ENCODE results near the gene GIMAP5.

GIMAP5 gene

DNA sequence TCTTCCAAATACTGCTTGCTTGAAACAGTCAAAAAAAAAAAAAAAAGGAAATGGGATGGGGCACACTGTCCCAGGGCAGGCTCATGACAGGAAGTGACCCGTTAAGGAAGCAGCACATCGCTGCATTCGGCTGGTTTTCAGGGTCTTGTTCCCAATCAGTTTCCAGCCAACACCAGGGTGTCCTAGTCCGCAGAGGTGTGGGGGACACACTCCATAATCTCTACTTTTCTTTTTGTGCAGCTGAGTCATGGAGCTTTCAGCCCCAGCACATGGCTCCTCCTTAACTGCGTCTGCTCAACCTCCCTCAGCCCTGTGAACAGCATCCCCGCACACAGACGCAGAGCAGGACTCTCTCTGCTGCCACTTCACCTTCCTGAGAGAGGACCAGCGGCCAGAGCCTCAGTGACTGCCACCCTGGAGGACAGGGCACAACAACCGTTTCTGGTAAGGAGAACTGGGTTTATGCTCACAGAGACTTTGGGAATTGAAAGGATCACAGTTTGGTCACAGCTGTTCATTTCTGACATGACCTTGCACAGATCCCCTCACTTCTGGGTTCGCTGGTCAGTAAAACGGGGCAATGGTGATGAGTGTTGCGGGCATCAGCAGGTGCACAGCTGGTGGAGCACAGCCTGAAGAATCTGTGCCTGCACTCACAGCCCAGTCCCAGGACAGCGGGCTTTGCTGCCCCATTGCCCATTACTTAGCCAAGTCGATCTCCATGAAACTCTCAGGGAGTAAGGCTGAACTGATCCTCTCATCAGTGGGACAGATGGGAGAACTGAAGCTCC is at the start of gene GIMAP5:
Gene GIMAP5, plus strand, starts transcription at position 154 of the 791 bp plus-strand sequence. CDS start 3,467 bp downstream, outside the sequence.
- DNase-seq, result peak; percentile 86

DNA sequence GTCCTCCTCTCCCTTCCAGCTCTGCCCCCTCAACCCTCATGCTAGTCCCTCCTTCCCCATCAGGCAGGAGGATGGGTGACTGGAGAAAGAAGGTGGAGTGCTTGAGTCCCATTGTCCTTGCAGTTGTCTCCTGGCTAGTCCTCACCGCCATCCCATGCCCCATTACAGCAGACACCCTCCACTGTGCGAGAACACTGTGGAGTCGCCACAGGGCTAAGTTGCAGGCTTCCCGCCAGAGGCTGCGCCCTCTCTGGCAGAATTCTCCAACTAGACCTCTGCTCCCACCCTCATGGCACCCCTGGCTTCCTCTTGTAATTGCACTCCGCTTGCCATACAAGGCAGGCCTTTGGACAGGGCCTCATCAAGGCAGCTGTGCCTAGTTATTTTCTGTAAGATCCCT is 48.6 kb upstream of the GIMAP5 start:
- no peak for DNase-seq

DNA sequence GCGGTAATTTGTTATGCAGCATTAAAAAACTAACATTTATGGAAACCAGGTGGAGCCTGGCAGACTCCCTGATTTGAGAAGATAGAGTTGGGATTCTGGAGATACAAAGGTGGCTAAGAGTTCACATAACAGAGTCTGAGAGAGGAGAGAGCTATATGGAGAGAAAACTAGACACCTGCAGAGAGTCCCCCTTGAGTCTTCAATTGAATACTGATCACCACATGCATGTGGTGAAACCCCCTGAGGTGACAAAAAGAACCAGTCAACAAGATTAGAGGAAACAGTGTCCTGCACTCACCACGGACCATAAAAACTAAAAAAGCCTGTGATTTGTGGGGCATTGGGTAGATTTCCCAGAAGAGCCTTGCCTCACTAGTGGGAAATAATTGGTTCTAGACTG is 41.6 kb upstream of the GIMAP5 start:
- no peak for DNase-seq

DNA sequence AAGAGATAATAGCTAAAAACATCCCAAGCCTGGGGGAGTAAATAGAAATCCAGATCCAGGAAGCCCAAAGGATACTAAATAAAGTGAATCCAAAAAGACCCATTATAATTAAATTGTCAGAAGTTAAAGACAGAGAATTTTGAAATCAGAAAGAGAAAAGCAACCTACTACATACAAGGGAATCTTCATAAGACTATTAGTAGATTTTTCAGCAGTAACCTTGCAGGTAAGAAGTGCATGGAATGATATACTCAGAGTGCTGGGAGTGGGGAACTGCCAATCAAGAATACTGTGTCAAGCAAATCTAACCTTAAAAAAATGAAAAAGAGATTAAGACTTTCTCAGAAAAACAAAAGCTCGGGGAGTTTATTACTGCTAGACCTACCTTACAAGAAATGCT is 34.0 kb upstream of the GIMAP5 start:
- DNase-seq, result no peak

DNA sequence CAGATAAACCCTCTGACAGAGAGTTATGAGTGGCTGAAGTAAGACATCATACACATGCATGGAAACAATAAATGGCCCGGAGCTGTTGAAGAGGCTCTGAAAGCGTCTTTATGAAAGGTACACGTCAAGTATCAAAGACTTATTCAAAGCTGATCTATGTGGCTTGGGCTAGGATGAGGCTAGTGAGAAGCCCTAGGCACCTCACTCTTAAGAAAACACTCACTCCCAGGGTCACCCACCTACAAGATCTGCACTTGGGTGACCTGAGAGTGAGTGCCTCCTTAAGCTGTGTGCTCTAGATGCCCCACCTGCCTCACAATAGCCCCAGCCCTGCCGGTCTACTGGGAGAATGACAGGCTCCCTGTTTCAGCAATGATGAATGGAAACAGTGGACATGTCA is 21.9 kb upstream of the GIMAP5 start:
- peak; percentile 71 for DNase-seq

DNA sequence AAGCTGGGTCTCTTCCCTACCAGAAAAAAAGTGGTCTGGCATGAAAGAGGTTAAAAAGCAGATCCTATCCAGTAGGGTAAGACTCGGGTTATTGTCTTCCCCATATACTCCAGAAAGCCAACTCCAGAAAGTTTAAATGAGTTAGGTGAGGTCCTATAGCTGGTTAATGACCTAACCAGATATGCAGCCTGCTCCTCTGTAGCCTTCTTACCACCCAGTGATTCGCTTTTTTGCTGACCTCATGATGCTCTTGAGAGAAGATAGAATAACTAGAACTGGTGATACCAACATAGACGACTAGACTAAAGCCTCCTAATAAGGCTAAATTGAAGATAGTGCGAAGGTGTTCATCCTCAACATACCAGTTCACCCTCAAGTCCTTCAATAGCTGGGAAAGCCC is 21.5 kb upstream of the GIMAP5 start:
- no peak for DNase-seq

DNA sequence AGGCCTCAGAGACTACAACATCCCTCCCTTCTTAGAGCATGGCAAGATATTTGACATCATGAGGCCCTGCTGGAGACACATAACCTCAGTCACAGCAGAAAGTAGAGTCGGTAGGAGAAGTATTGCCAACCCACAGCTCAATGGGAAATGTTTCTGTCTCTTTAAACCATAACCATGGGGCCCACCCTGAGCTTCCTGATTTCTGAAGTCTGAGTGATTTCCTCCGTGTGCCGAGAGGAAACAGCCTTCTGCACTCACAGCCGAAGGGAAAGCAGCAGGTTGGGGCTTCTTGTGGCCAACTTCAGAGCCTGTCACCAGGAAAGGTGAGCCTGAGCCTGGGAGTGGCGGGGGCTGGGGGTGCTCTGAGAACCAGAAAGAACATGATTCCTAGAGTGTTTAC is 20.9 kb upstream of the GIMAP5 start, which contains the start of gene GIMAP1:
Gene GIMAP1, plus strand, starts transcription at position 246 of the 400 bp plus-strand sequence. CDS start 2,435 bp downstream, outside the sequence.
- peak; percentile 82 for DNase-seq

DNA sequence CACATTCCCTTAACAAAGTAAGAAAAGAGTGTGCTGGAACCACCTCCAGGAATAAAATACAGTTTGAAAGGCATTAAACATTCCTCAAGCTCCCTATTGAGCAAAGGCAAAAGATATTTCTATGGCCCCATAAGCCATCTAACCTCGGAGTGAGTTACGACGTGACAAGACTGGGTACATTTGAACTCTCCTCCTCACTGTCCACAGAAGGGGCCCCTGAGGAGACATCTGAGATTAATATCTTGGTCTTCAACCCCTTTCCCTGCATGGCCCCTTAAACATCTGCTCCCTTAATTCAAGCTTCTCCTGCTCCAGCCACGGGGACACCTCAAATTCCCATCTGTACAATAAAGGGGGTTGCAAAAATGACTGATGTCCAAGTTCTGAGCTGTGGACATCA is 20.3 kb upstream of the GIMAP5 start:
- DNase-seq, result no peak

DNA sequence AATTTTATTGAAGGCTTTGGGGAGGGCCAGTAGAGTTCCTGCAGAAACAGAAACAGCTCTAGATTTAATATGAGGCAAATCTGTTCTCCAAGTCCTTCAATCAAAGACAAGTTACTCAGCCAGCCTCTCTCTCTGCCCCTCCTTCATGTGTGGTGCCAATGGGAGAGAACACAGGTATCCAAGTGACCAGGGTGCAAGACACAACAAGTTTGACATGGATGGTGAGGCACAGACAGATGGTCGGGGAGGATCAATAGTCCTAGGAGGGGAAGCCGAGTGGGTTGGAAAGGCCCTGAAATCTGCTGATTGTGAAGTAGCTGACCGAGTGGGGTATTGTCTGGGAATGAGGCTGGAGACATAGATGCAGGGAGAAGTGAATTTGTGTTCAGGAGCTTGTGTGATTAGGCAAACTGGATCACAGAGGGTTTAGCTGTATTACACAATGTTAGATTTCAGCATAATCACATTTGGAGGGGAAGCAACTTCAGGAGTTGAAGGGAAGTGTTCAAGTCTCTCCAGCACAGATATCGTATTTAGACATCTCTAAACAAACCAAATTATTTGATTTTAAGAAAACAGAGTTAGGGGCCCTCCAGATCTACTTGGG is 19.3 kb upstream of the GIMAP5 start:
- DNase-seq, result no peak

DNA sequence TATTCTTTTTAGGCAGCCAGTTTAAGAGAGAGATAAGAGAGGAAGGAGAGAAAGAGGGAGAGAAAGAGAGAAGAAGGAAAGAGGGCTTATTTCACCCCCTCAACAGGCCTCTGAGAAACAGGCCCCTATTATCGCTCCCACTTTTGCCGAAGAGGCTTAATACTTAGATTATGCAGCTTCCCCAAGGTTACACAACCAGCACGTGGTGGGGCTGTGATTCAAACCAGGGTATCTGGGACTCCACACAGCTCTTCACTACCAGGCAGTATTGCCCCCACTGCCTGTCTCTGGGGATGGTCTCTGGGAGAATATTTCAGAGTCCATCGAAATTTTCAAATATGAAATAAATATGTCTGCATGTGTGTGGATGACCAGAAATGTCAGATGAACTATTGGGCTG is 17.8 kb upstream of the GIMAP5 start:
- no peak for DNase-seq

DNA sequence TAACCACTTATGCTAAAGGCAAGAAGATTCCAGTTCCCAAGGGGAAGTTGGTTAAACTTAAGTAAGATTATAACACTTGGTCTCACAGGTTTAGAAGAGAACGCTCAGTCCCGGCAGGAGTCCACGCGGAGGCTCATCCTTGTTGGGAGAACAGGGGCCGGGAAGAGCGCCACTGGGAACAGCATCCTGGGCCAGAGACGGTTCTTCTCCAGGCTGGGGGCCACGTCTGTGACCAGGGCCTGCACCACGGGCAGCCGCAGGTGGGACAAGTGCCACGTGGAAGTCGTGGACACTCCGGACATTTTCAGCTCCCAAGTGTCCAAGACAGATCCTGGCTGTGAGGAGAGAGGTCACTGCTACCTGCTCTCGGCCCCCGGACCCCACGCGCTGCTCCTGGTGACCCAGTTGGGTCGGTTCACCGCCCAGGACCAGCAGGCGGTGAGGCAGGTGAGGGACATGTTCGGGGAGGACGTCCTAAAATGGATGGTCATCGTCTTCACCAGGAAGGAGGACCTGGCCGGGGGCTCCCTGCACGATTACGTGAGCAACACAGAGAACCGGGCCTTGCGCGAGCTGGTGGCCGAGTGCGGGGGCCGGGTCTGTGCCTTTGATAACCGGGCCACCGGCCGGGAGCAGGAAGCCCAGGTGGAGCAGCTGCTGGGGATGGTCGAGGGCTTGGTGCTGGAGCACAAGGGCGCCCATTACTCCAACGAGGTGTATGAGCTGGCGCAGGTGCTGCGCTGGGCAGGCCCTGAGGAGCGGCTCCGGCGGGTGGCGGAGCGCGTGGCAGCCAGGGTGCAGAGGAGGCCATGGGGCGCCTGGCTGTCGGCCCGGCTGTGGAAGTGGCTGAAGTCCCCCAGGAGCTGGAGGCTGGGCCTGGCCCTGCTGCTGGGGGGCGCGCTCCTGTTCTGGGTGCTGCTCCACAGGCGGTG is 17.0 kb upstream of the GIMAP5 start:
- no peak for DNase-seq

DNA sequence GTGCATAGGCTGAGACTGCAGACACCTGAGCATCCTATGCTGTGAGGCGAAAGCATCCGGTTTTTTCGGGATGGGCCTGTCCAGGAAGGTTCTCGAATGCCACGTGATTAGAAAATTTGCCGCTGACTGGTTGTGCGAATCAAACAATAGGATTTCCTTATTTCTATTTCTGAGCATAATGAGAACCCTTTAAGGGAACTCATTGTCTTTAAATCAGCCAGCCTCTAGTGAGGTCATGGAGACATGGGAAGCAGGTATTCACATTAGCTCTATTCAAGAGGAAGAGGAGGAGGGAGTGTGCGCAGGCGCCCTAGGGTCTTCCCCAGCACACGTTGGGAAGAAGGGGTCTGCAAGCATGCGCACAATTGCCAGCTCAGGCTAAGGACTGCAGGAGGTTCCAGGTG is 15.2 kb upstream of the GIMAP5 start:
- DNase-seq, result no peak

DNA sequence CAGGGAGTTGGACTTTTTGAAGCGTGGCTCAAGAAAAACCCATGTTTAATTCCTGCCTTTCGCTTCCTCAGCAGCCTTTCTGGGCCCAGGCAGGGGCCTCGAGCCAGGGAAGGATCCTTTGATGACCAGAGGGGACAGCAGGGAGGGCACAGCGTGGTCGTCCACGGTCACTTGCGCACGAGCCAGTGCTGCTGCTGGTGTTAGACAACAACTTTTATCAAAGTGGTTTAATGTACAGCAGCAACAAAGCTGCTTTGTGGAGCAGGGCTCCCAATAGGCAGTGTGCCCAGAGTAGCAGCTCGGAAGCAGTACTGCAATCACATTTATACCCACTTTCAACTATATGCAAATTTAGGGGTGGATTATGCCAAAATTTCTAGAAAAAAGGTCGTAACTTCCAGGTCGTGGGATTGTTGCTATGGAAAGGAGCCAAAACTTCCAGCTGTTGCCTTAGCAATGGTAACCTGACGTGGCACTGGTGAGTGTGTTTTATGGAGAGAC is 14.7 kb upstream of the GIMAP5 start:
- no peak for DNase-seq

DNA sequence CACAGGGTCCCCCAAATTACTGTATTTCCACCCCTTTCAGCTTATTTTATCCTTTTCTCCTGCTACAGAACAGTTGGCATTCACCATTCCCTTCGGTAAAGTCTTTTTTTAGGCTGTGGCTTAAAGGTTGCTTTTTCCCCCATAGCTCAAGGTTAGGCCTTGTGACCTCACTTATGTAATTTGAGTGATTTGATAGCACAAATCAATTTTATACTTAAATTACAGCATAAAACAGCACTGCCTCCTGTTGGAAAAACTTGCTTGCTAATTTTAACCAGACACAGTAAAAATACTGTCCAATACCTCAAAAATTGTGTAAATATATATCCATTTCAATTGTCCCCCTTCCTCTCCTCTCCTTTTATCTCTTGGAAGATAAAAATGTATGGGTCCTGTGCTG is 13.8 kb upstream of the GIMAP5 start:
- DNase-seq, result no peak

DNA sequence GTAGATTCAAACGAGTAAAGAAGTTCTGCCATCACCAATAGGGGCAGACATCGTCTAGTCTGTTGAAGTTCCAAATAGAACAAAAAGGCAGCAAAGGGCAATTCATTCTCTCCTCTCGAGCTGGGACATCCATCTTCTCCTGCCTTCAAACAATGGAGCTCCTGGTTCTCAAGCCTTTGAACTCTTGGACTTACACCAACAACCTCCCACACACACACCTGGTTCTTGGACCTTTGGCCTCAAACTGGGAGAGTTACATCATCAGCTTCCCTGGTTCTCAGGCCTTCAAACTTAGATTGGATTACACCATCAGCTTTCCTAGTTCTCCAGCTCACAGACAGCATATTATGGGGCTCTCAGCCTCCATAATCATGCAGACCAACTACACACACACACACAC is 9.8 kb upstream of the GIMAP5 start:
- DNase-seq, result no peak

DNA sequence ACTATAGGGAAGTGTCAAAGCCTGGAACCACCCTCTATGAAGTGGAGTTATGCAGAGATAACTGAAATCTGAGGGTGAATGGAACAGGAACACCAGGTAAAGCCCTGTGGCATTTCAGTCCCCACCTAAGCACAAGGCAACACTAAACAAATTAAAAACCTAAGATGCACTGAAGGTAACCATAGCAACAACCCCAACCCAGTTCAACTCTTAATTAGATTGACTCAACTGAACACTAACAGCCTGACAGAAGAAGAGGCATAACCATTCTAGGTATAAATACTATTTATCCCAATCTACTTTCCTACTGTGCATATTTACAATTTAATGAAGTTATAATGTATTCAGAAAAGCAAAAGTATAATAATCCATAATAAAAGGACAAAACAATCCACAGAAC is 9.2 kb upstream of the GIMAP5 start:
- no peak for DNase-seq

DNA sequence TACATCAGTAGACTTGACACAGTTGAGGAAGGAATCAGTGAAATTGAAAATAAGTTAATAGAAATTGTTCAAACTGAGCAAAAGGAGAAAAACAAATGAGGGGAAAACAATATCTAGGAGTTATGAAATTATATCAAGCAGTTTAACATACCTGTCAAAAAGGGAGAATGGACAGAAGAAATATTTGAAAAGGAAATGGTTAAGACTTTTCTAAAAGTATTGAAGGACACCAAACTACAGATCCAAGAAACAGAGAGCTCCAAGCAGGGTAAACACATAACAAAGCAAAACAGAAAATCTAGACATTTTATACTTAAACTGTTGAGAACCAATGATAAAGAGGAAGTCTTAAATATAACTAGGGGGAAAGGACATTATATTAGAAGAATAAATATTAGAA is 8.6 kb upstream of the GIMAP5 start:
- no peak for DNase-seq

DNA sequence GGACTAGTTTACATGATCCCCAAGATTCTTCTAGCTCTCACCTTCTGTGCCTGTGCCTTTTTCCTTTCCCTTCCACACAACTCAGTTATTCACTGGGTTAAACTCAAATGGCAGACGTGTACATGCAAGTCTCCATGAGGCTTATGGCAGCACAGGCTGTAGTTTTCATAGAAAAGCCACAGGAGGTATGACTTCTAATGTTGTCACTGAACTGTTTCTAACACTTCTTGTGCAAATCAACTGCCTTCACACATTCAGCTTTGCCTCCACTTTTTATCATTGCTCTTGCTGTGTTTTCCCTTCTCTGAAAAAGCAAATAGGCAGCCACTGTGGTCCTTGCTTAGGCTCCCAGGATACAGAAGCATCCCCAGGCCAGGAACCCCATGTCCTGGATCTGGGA is 5.3 kb upstream of the GIMAP5 start:
- no peak for DNase-seq

DNA sequence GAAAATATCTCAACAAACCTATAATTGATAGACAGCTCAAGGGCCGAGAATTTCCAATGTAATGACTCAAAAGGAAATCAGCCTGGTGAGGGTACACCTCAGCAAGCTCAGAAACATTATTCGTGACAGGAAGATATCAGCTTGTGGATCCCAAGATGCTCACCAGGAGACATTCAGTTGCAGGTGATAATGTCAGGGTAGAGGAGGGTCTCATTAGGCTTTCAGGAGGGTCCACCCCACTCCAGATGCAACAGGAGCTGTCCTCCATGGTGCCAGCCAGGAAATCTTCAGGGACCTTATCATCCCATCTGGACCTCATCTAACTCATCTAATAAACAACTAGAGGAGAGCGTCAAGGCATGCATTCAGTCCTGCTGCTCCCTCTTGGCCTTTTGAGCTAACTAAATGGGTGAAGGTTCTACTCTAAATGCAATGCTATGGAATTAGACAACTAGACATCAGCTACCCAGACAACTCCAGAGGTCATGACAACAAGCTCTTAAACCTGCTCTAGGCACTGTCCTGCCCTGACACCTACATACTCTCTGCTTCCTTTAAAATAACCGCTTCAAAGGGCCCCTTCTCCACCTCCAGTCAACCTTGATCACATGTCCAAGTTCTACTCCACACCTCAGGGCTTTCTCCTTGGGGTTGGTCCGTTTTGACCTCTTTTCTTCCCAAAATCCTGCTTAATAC is 4.3 kb upstream of the GIMAP5 start:
- DNase-seq, result no peak

DNA sequence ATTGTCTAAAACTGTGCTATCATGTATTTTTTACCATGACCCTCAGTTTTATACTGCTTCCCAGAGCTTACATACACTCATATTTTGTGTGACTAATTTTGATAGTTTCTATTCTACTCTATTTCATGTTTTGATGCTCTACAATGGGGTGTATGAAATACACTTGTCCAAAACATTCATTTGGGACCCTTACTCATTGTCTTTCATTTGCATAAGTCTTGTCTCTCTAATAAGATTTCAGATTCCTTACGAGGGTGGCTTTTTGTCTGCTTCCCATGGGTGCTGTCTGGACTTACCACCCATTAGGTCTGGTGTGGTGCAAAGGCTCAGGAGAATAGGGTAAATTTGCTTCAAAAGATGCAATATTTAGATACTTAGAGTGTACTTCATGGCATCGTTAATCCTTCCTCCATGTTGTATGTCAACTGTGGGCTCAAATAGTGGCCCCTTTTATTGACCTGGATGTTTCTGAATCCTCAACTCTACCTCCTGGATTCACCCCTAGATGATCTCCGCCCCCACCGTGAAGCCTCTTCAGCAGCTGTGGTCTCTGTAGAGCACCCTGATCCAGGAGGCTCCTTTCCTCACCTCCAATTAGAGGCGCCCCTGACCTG is 3.6 kb upstream of the GIMAP5 start:
- no peak for DNase-seq

DNA sequence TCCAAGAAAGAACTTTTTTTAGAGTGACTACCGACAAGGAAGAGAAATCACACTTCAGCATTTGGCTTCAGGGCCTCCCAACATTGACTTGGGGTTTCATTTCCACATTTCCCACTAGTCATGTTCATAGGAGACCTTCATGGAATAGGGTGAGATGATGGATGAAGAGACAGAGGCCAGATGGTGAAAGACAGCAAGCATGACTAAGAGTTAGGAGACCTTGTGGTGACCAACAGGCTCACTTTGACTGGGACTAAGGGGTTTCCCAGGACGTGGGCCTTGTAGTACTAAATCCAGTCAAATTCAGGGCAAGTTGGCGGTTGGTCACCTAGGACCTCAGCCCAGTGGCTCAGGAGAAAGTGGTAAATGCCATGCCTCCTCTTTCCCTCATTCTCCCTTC is 3.0 kb upstream of the GIMAP5 start:
- DNase-seq, result no peak

All from activated effector memory CD4-positive, alpha-beta T cell treated with anti-CD3 and anti-CD28 coated beads, Interleukin-2, amount 50 U/mL, for 16 hours (primary cell).